IPS-15b (cell line): ENCODE results near the gene XPO1.
"Not testable (repeated sequence)": the region's sequence is repeated elsewhere in the genome, so short reads cannot be mapped to it uniquely, and the experiment has no call there.

Experiments used
- H3K27me3 ChIP-seq: one replicate; pipeline ENCODE4 v1.6.1; 2013; ENCODE audit warnings: low read length; ENCODE audit not compliant: control insufficient read depth, insufficient read depth
- H3K36me3 ChIP-seq: one replicate; pipeline ENCODE4 v1.6.1; 2013; ENCODE audit warnings: low read length; ENCODE audit not compliant: control insufficient read depth, insufficient read depth
- H3K4me1 ChIP-seq: one replicate; pipeline ENCODE4 v1.6.1; 2013; ENCODE audit warnings: mild to moderate bottlenecking, low read length; ENCODE audit not compliant: control insufficient read depth, insufficient read depth
- H3K4me3 ChIP-seq: one replicate; pipeline ENCODE4 v1.5.1; 2013; ENCODE audit warnings: low read depth, low read length
- H3K9ac ChIP-seq: one replicate; pipeline ENCODE4 v1.6.1; 2013; ENCODE audit warnings: low read depth, mild to moderate bottlenecking, low read length
- H3K9me3 ChIP-seq: one replicate; pipeline ENCODE4 v1.6.1; 2013; ENCODE audit warnings: mild to moderate bottlenecking, low read length; ENCODE audit not compliant: control insufficient read depth, insufficient read depth

The XPO1 gene

GRCh38 chr2:61554604-61555003, 16.4 kb upstream of the XPO1 start:
- no peak overlapping the region for H3K4me3 ChIP-seq
- H3K9ac ChIP-seq: no peak overlapping the region
- H3K27me3 ChIP-seq: no peaks in the 10 kb centered on the region
- peaks cover 14% of the 10 kb centered on the region for H3K4me1 ChIP-seq
- no peaks in the 10 kb centered on the region for H3K9me3 ChIP-seq
- H3K36me3 ChIP-seq: no peaks in the 10 kb centered on the region

GRCh38 chr2:61550375-61551209, 12.4 kb upstream of the XPO1 start:
- H3K4me3 ChIP-seq: no peak overlapping the region
- H3K9ac ChIP-seq: peak overlapping the region; percentile 26
- H3K36me3 ChIP-seq: no peaks in the 10 kb centered on the region
- H3K4me1 ChIP-seq: peaks cover 14% of the 10 kb centered on the region
- no peaks in the 10 kb centered on the region for H3K9me3 ChIP-seq
- H3K27me3 ChIP-seq: no peaks in the 10 kb centered on the region

- Histone ChIP-seq H3K27me3 (no peaks in the 10 kb centered on the region), H3K4me3 (no peak overlapping the region)
These were observed 11.4 kb upstream of the XPO1 start for GRCh38 chr2:61549546-61549945.

GRCh38 chr2:61543062-61543461, 4.9 kb upstream of the XPO1 start:
- Histone ChIP-seq H3K4me1 (peaks cover 8% of the 10 kb centered on the region), H3K36me3 (no peaks in the 10 kb centered on the region), H3K27me3 (no peaks in the 10 kb centered on the region), H3K4me3 (no peak overlapping the region), H3K9ac (no peak overlapping the region), H3K9me3 (no peaks in the 10 kb centered on the region)

More at GRCh38 chr2:61549546-61549945, 11.4 kb upstream of the XPO1 start:
- peaks cover 14% of the 10 kb centered on the region for H3K4me1 ChIP-seq
- no peaks in the 10 kb centered on the region for H3K36me3 ChIP-seq
- no peak overlapping the region for H3K9ac ChIP-seq
- H3K9me3 ChIP-seq: no peaks in the 10 kb centered on the region

GRCh38 chr2:61540167-61540566, 2.0 kb upstream of the XPO1 start:
- not testable (repeated sequence) for H3K9ac ChIP-seq, H3K36me3 ChIP-seq, H3K4me1 ChIP-seq, H3K27me3 ChIP-seq, H3K9me3 ChIP-seq, H3K4me3 ChIP-seq

- H3K36me3 ChIP-seq: no peaks in the 10 kb centered on the region
- H3K27me3 ChIP-seq: no peaks in the 10 kb centered on the region
- peak overlapping the region; percentile 84 for H3K9ac ChIP-seq
- H3K9me3 ChIP-seq: no peaks in the 10 kb centered on the region
- peaks cover 8% of the 10 kb centered on the region for H3K4me1 ChIP-seq
- H3K4me3 ChIP-seq: peak overlapping the region; percentile 66
These were observed 864 bp upstream of the XPO1 start for GRCh38 chr2:61538920-61539520.

- Histone ChIP-seq H3K36me3 (no peaks in the 10 kb centered on the region), H3K27me3 (no peaks in the 10 kb centered on the region), H3K4me1 (peaks cover 8% of the 10 kb centered on the region), H3K9ac (peak overlapping the region; percentile 97), H3K9me3 (no peaks in the 10 kb centered on the region), H3K4me3 (peak overlapping the region; percentile 66)
These were observed 281 bp downstream of the XPO1 start for GRCh38 chr2:61537950-61538199.

GRCh38 chr2:61537277-61537949, 743 bp downstream of the XPO1 start:
- Histone ChIP-seq H3K27me3 (no peaks in the 10 kb centered on the region), H3K9ac (peak overlapping the region; percentile 97), H3K9me3 (no peaks in the 10 kb centered on the region), H3K36me3 (no peaks in the 10 kb centered on the region), H3K4me3 (peak overlapping the region; percentile 76), H3K4me1 (peaks cover 8% of the 10 kb centered on the region)

GRCh38 chr2:61536572-61537276, 1.4 kb downstream of the XPO1 start:
- peak overlapping the region; percentile 76 for H3K4me3 ChIP-seq
- H3K9me3 ChIP-seq: no peaks in the 10 kb centered on the region
- H3K36me3 ChIP-seq: no peaks in the 10 kb centered on the region
- peaks cover 9% of the 10 kb centered on the region for H3K4me1 ChIP-seq
- H3K9ac ChIP-seq: peak overlapping the region; percentile 50
- H3K27me3 ChIP-seq: no peaks in the 10 kb centered on the region

- Histone ChIP-seq H3K36me3 (no peaks in the 10 kb centered on the region), H3K9ac (peak overlapping the region; percentile 50), H3K4me1 (peaks cover 14% of the 10 kb centered on the region), H3K4me3 (peak overlapping the region; percentile 76), H3K9me3 (no peaks in the 10 kb centered on the region), H3K27me3 (no peaks in the 10 kb centered on the region)
These were observed 2.0 kb downstream of the XPO1 start for GRCh38 chr2:61536180-61536571.

- Histone ChIP-seq H3K27me3 (no peaks in the 10 kb centered on the region), H3K4me3 (peak overlapping the region; percentile 76), H3K9me3 (no peaks in the 10 kb centered on the region), H3K9ac (peak overlapping the region; percentile 50), H3K36me3 (no peaks in the 10 kb centered on the region), H3K4me1 (peaks cover 16% of the 10 kb centered on the region)
These were observed 2.7 kb downstream of the XPO1 start for GRCh38 chr2:61535449-61535848.
